ENCODE data around the gene ZSCAN23. TPM values are rescaled to one million over a fixed set of nuclear protein-coding genes. Genes with fewer than 3 reads are reported as not detected.

Gene ZSCAN23
- total and polyA plus RNA-seq, 2 of the 8 experiments (the other 6 are each of a cell fraction or from before 2014, with no cell fraction given) = 0.74 to 5.3 TPM

- TF ChIP-seq ATF2 (IDR thresholded peaks at IDR 0.05; ENCODE audit: low read length) = 0 out of 2 replicates have a peak, but pooled peaks have one; percentile 73
- TF ChIP-seq HDAC6 (IDR thresholded peaks at IDR 0.05; ENCODE audit: low read depth, low read length) = peak; percentile 44
- TF ChIP-seq SUZ12 (IDR thresholded peaks at IDR 0.05; ENCODE audit: low read length) = no peak
- TF ChIP-seq USF2 (IDR thresholded peaks at IDR 0.05; ENCODE audit: low read length) = no peak
- no peak for TF ChIP-seq MAX (IDR thresholded peaks at IDR 0.05)
- no peak for TF ChIP-seq GABPA (IDR thresholded peaks at IDR 0.05; ENCODE audit: borderline replicate concordance, insufficient read depth, low read length)
- TF ChIP-seq TEAD4 (IDR thresholded peaks at IDR 0.05; ENCODE audit: low read depth, low read length) = peak; percentile 75
- no peak for TF ChIP-seq ZNF274 (IDR thresholded peaks at IDR 0.05; ENCODE audit: borderline replicate concordance, extremely low read depth, low read length)
Observed at GRCh38 chr6:28474441-28475219, 31.3 kb upstream of the ZSCAN23 start (continued).

All from H1 (cell line).